IPS DF 4.7 (cell line): ENCODE measurements around the gene PAX8.

ENCODE experiments used
- DNase-seq: peaks from one replicate; pipeline ENCODE4 v3.0.0-alpha.2; 2013; ENCODE audit warnings: low spot score; ENCODE audit errors: extremely low read depth

The PAX8 gene

DNA sequence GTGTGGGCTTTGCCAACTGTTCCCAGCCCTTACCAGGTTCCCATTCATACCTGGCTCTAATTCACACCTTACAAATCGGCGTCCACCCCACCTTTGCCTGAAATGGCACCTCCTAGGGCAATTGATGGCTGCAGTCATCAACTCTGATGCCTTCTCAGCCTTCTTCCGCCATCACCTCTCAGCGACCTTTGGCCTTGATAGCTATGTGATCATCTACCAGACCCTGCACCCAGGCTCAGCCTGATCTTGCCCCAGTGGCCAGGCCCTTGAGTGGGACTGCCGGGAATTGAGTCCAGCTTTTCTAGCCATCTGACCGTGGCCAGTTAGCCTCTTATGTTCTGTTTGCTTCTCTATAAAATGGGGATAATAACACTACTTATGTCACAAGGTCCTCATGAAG lies 72.5 kb downstream of the PAX8 start:
- no peak for DNase-seq

- DNase-seq, result peak; percentile 69
These were observed 74.7 kb downstream of the PAX8 start for GRCh38 chr2:113203901-113204519.

GRCh38 chr2:113203217-113203530 lies 75.5 kb downstream of the PAX8 start:
- no peak for DNase-seq

DNA sequence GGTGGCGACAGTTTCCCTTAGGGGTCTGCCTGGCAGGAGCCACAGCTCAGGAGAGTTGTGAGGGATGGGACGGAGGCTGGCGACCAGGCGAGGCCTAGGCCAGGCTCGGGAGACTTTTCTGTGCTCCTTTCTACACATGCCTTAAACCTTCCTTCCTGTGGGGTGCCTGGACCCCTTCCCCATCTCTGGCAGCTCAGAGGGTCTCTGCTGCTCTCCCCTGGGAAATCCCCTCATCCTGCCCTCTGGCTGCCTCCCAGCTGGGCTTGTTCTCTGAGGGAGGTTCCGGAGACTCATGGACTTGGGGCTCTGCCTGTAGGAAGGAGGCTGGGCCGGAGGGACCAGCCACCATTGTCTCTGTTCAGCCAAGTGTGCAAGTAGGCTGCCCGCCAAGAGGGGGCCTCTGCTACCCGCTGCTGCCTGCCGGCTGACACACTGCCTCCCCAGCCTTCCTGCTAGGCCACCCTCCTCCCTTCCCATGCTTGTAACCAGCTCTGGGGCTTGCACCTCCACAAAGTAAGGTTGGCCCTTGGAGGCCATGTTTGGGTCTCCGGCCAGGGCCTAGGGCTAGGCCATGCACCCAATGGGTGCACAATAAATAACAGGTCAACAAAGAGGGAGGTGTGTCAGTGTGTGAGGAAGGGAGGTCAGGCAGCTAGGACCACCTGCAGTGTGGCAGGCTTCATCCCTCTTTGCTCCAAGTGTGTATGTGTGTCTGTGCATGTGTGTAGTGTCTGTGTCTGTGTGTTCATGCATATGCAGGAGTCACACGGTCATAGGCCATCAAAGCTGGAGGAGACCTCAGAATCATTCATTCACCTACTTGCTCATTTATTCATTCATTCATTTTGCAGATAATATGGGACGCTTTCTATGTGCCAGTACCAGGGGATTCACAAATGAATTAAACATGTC lies 76.2 kb downstream of the PAX8 start:
- no peak for DNase-seq

- no peak for DNase-seq
These were observed 77.0 kb downstream of the PAX8 start for GRCh38 chr2:113201496-113202304.

DNA sequence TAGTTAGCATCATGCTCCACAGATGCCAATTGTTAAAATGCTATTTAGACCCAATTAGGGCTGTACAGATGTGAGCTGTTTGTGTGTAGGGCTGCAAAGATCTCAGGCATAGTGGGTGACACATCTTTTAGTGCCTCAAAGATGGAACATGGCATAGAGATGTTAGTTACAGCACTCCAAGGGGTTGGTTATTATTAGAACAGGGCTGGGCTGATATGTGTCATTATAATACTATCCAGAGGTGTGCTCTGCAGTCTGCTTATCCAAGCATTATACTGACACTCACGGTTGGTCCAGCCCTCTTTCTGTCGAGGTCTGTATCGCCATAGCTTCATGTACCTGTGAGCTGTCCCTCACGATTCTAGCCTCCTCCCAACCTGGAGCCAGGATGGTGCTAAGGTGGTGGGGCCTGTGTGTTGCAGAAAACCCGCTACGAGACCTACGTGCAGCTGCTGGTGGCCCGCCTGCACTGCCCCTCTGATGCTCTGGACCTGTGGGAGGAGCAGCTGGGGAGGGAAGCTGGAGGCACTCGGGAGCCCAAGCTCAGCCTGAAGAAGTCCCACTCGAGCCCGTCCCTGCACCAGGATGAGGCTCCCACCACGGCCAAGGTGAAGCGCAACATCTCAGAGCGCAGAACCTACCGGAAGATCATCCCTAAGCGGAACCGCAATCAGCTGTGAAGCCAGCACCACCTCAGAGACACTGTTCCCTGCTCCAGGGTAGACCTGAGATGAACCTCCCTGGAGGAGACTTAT lies 77.8 kb downstream of the PAX8 start:
- DNase-seq, result no peak

DNA sequence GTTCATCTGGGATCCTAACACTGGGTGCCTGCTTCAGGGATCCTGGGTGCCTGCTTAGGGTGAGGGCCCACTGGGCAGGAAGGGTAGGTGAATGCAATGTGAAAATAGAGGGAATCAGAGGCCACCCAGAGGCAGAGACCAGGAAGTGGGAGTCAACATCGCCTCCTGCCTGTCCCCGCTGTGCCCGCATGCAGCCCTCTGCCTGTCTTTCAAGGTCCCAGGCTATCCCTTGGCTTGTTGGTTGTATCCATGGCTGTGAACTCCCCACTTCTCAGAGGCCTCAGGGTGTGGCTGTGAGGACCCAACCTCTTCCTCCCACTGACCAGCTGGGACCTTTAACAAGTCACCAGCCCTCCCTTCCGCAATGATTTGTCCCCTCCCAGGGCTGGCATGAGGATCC lies 78.5 kb downstream of the PAX8 start:
- DNase-seq, result no peak

GRCh38 chr2:113198790-113199612 lies 79.7 kb downstream of the PAX8 start:
- DNase-seq, result no peak

DNA sequence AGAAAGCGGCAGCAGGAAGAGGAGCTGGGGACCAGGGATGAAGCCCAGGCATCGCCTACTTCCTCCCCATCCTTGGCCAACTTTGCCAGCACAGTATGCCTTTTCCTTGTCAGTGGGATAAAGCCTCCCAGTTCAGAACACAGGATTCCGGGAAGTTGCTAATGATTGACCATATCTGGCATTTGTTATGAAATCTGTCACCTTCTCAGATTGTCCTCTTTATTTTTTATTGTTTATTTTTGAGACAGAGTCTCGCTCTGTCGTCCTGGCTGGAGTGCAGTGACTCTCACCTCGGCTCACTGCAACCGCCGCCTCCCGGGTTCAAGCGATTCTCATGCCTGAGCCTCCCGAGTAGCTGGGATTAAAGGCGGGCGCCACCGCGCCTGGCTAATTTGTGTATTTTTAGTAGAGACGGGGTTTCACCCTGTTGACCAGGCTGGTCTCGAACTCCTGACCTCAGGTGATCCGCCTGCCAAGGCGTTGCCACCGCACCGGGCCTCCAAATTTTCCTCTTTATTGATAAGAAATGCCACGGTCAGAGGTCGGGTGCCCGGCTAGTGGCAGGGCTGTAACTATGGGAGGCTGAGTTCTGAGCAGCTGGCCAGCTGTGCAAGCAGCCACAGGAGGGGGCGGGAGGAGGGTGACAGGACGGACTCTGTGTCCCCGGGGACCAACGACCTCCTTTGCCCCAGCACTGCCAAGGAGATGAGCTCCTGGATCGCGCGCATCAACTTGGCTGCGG lies 80.5 kb downstream of the PAX8 start:
- no peak for DNase-seq

DNA sequence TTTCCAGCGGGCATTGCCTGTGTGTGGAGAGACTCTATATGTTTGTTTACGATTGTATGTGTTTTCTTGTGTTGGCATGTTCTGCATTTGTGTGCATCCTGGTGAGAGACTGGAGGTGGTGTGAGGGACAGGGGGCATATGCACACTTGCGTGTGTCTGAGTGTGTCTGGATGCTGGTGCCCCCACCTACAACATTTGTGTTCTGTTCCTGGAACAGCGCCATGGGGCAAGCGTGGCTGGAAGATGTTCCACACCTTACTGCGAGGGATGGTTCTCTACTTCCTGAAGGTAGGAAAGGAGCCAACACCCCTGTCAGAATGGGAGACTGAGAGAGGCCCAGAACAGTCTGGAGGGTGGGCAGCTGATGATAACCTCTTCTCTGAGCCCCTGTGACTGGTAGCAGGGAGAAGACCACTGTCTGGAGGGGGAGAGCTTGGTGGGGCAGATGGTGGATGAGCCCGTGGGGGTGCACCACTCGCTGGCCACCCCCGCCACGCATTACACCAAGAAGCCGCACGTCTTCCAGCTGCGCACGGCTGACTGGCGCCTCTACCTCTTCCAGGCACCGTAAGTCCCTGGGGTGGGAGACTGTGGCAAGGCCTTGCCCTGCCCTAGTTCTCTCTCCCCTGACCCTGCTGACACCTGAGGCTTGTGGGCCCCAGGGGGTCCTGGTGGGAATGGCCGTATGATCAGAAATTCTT lies 81.2 kb downstream of the PAX8 start:
- DNase-seq, result no peak

GRCh38 chr2:113196839-113197238 lies 81.9 kb downstream of the PAX8 start:
- DNase-seq, result no peak

- DNase-seq, result no peak
These were observed 82.7 kb downstream of the PAX8 start for GRCh38 chr2:113195923-113196501.

GRCh38 chr2:113192459-113193100 lies 86.1 kb downstream of the PAX8 start:
- no peak for DNase-seq

DNA sequence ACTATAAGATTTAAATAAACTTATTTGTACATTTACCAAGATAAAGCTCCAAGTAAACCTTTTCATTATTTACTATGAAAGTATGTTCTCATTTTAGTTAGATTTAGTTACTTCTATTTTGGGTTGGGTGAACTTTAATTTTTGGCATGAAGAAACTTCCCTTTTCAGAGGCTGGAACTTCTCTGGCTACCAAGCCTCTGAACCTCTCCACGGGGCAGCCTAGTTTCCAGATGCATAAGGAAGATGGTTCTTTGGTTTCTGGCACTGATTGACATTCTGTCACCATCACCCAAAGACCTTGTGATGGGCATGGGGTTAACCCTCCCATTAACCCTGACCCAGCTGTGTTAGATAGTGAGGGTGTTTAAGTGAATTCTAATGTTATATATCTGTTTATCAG lies 87.8 kb downstream of the PAX8 start:
- DNase-seq, result no peak

- DNase-seq, result no peak
These were observed 91.0 kb downstream of the PAX8 start for GRCh38 chr2:113187771-113188170.

- no peak for DNase-seq
These were observed 92.3 kb downstream of the PAX8 start for GRCh38 chr2:113186433-113186796.

- no peak for DNase-seq
These were observed 92.9 kb downstream of the PAX8 start for GRCh38 chr2:113185664-113186432.
